K562 (cell line): Measurements from ENCODE around the gene TIMP2. TPM values are rescaled to one million over a fixed set of nuclear protein-coding genes. Genes with fewer than 3 reads are reported as not detected.

ENCODE experiments used
- ARID2 ChIP-seq: fragments of 450-650 bp; IDR thresholded peaks from 2 replicates; pipeline ENCODE4 v1.6.1; 2017; ENCODE audit warnings: antibody characterized with exemption, mild to moderate bottlenecking
- BRF2 ChIP-seq: IDR thresholded peaks from 3 replicates; pipeline ENCODE4 v1.6.1; 2011; ENCODE audit warnings: borderline replicate concordance, mild to moderate bottlenecking; ENCODE audit not compliant: insufficient read length, insufficient read depth
- ESRRA ChIP-seq: fragments of 450-650 bp; IDR thresholded peaks from 2 replicates; pipeline ENCODE4 v1.6.1; 2014; ENCODE audit warnings: low read depth, mild to moderate bottlenecking, moderate library complexity, borderline replicate concordance
- HEY1 ChIP-seq: fragments of 250-450 bp; sonication (Bioruptor Pico); IDR thresholded peaks from 2 replicates; pipeline ENCODE4 v1.5.0; 2020; ENCODE audit warnings: mild to moderate bottlenecking, moderate library complexity, borderline replicate concordance
- KLF10 ChIP-seq: fragments of 250-450 bp; sonication (Bioruptor Pico); IDR thresholded peaks from 2 replicates; pipeline ENCODE4 v1.6.1; 2021; ENCODE audit warnings: matching md5 sums
- PHF8 ChIP-seq: fragments of 200-600 bp; sonication (generic); IDR thresholded peaks from 2 replicates; pipeline ENCODE4 v1.6.1; 2012; ENCODE audit warnings: mixed run types, mild to moderate bottlenecking, inconsistent platforms, low read length, moderate library complexity, borderline replicate concordance
- POLR3G ChIP-seq: IDR thresholded peaks from 2 replicates; pipeline ENCODE4 v1.6.1; 2011; ENCODE audit not compliant: insufficient read length, insufficient replicate concordance; ENCODE audit errors: extremely low read depth
- RBM14 ChIP-seq: fragments of 200-400 bp; formaldehyde crosslinking; IDR thresholded peaks from 2 replicates; pipeline ENCODE4 v1.6.1; 2018; ENCODE audit warnings: low read depth, mild to moderate bottlenecking, low read length, moderate library complexity, borderline replicate concordance; ENCODE audit not compliant: insufficient read depth
- RBM34 ChIP-seq: fragments of 200-400 bp; formaldehyde crosslinking; IDR thresholded peaks from 2 replicates; pipeline ENCODE4 v1.6.1; 2018; ENCODE audit warnings: low read length, borderline replicate concordance; ENCODE audit not compliant: insufficient read depth
- UBTF ChIP-seq, 2 experiments: IDR thresholded peaks; 2 replicates each; pipeline ENCODE4 v1.6.1; 2012; ENCODE audit warnings: improper control_type of control experiment in 2 of 2, low read depth in 2 of 2, low read length in 2 of 2, borderline replicate concordance in 1 of 2
- ZKSCAN3 ChIP-seq: fragments of 250-450 bp; sonication (Bioruptor Pico); IDR thresholded peaks from 2 replicates; pipeline ENCODE4 v1.4.0; 2020
- ZNF143 ChIP-seq: sonication (generic); formaldehyde crosslinking; IDR thresholded peaks from 2 replicates; pipeline ENCODE4 v1.9.0; 2022; ENCODE audit warnings: mild to moderate bottlenecking, missing genetic modification reagents
- ZNF165 ChIP-seq: fragments of 250-450 bp; sonication (Bioruptor Pico); IDR thresholded peaks from 2 replicates; pipeline ENCODE4 v1.4.0; 2020; ENCODE audit warnings: borderline replicate concordance
- ZNF41 ChIP-seq: fragments of 250-450 bp; sonication (Bioruptor Pico); conservative IDR thresholded peaks from 2 replicates; pipeline ENCODE4 v1.4.0; 2020; ENCODE audit warnings: mild to moderate bottlenecking
- ZNF75A ChIP-seq: fragments of 450-650 bp; formaldehyde crosslinking; IDR thresholded peaks from 2 replicates; pipeline ENCODE4 v1.4.0; 2020; ENCODE audit warnings: mild to moderate bottlenecking
- polyA plus RNA-seq, 8 experiments: library from polyadenylated mRNA; depleted of rRNA in 4 of 8; stranded (reverse) in 5 of 8; unstranded in 3 of 8; fragments of >200 nt; fragmentation: Nextera tagmentation in 2 of 8; fragmentation: Illumina TruSeq in 1 of 8; extraction: Ambion mirVana in 2 of 8; extraction: Trizol in 1 of 8; gene quantifications; 2 replicates each; pipeline versions ENCODE4 v1.2.1 to v1.2.3, GENCODE V29; 2011 to 2014; ENCODE audit warnings: inconsistent platforms in 1 of 8, missing spikeins in 1 of 8
- total RNA-seq, 7 experiments: library from RNA; depleted of rRNA in 6 of 7; stranded (reverse); fragments of >200 nt in 6 of 7; fragmentation: Illumina TruSeq in 2 of 7; extraction: Trizol in 2 of 7; gene quantifications; 2 replicates each; pipeline versions ENCODE4 v1.2.1 to v1.2.3, GENCODE V29; 2011 to 2021; ENCODE audit warnings: low replicate concordance in 1 of 7
- TF ChIP-seq, protein P1 (sequence below): fragments of 450-650 bp; formaldehyde crosslinking; IDR thresholded peaks from 2 replicates; pipeline ENCODE4 v1.4.0; 2020; ENCODE audit warnings: mild to moderate bottlenecking, moderate library complexity

Gene TIMP2
- total and polyA plus RNA-seq, 9 of the 15 experiments (the other 6 are each of a cell fraction or from before 2014, with no cell fraction given) = 0.55 TPM; not detected in 8

DNA sequence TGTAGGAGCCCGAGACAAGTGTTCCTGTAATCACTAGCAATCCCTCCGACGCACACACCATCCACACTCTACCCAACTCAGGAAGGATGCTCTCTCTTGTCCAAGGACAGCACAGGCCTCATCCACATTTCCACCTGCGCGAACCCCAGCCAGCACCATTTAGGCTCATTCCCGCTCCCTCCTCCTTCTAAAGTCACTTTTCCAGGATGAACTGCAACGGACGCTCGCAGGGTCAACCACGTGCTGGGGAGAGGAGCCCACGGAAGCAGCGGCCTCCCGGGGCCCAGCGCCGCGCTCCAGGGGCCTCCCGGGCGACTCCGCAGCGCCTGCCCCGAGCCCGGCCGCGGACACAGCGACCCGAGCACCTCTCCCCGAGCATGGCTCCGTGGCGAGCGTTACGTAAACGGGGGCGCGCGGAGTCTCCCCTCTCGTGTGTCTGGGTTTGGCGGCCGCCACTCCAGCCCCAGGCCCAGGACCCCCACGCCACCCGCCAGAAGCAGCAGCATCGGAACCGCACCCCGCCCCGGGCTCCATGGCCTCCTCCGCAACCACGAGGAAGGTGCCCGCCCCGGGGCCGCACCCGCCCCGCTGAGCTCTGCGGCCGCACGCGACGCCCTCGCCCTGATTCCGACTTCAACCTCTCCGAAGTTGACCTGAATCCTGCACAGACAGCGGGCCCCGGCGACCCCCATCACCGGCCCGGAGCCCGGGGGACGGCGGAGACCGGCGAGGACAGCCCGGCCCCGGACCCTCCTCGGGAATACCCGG lies 85.2 kb downstream of the TIMP2 start (continued):
- TF ChIP-seq BRF2 (no peak), UBTF (IDR thresholded peaks at IDR 0.05; ENCODE audit: borderline replicate concordance in 1 of 2, low read depth in 2 of 2, low read length in 2 of 2) (0 out of 4 replicates have a peak, but pooled peaks have one; percentile 1 to 28), ZNF165 (CRISPR knock-in tag) (no peak), HEY1 (CRISPR knock-in tag) (no peak), RBM34 (peak; percentile 69; the same call in 1 of the 2 replicates), ESRRA (no peak), ZNF41 (CRISPR knock-in tag) (no peak), ARID2 (no peak), POLR3G (no peak), ZKSCAN3 (no peak), PHF8 (no peak), ZNF143 (no peak), ZNF75A (no peak), KLF10 (CRISPR knock-in tag) (no peak), RBM14 (no peak)
- TF ChIP-seq, protein P1, sequence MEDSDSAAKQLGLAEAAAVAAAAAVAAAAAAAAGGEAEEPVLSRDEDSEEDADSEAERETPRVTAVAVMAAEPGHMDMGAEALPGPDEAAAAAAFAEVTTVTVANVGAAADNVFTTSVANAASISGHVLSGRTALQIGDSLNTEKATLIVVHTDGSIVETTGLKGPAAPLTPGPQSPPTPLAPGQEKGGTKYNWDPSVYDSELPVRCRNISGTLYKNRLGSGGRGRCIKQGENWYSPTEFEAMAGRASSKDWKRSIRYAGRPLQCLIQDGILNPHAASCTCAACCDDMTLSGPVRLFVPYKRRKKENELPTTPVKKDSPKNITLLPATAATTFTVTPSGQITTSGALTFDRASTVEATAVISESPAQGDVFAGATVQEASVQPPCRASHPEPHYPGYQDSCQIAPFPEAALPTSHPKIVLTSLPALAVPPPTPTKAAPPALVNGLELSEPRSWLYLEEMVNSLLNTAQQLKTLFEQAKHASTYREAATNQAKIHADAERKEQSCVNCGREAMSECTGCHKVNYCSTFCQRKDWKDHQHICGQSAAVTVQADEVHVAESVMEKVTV (CRISPR knock-in tag) = no peak
